Esophagus squamous epithelium (tissue), 5 donors: Measurements from ENCODE around the gene UQCRC1. TPM values are rescaled to one million over a fixed set of nuclear protein-coding genes. Genes with fewer than 3 reads are reported as not detected.
A peak's percentile ranks its signal among the peaks of the same experiment; 100 is the strongest.

Experiments used
- DNase-seq: peaks from one replicate; lab custom pipeline; 2025; lab: John Stamatoyannopoulos, UW
- H3K27ac ChIP-seq, 4 donors: fragments of 200-600 bp; sonication (generic); one replicate each; pipeline ENCODE4 v1.5.1; 2016 to 2019; ENCODE audit warnings: mild to moderate bottlenecking in 1 of 4
- H3K27me3 ChIP-seq, 4 donors: fragments of 200-600 bp; sonication (generic); 1 replicate in 3 of 4; 2 replicates in 1 of 4; pipeline versions ENCODE4 v1.5.1 to v1.6.0; 2017 to 2021; ENCODE audit warnings: antibody characterized with exemption in 1 of 4
- H3K36me3 ChIP-seq, 3 donors: fragments of 200-600 bp; sonication (generic); one replicate each; pipeline ENCODE4 v1.5.1; 2016 to 2019
- H3K4me1 ChIP-seq, 3 donors: fragments of 200-600 bp; sonication (generic); one replicate each; pipeline ENCODE4 v1.5.1; 2017 to 2019
- H3K4me3 ChIP-seq, 4 donors: fragments of 200-600 bp; sonication (generic); 1 replicate in 3 of 4; 2 replicates in 1 of 4; pipeline ENCODE4 v1.5.1; 2016 to 2019; ENCODE audit warnings: mild to moderate bottlenecking in 2 of 4, moderate library complexity in 1 of 4
- H3K9me3 ChIP-seq, 3 donors: fragments of 200-600 bp; sonication (generic); one replicate each; pipeline ENCODE4 v1.5.1; 2016 to 2019
- CTCF ChIP-seq, 6 experiments: fragments of 450-650 bp in 4 of 6; fragments of 200-600 bp in 2 of 6; sonication (generic) in 2 of 6; IDR thresholded peaks; one replicate each; pipeline ENCODE4 v1.5.1; 2016 to 2019; ENCODE audit warnings: antibody characterized with exemption in 6 of 6, mild to moderate bottlenecking in 4 of 6, moderate library complexity in 4 of 6
- POLR2A ChIP-seq, 4 donors: fragments of 450-650 bp; IDR thresholded peaks; one replicate each; pipeline ENCODE4 v1.6.1; 2017; ENCODE audit warnings: antibody characterized with exemption in 4 of 4, mild to moderate bottlenecking in 4 of 4, moderate library complexity in 3 of 4
- WGBS, 2 donors: methylation state at CpG; one replicate each; pipeline ENCODE4 v1.1.5; 2018; 5-methylcytosine and 5-hydroxymethylcytosine counted together
- intact Hi-C: fragments of 100-400 bp; cut with DNase I; formaldehyde crosslinking; loops from one replicate; pipeline ENCODE4 v1.15.0; 2022
- total RNA-seq, 4 donors: library from RNA; depleted of rRNA; stranded (reverse); fragments of >200 nt; gene quantifications; one replicate each; pipeline ENCODE4 v1.1.0, GENCODE V29; 2016
- donor health status: DM: yes; HTN: yes; CAD: no.

The UQCRC1 gene
- total RNA-seq, 4 donors from 2014 or later: 213 to 471 (median 356) TPM

GRCh38 chr3:48562367-48563095 lies 46.9 kb downstream of the UQCRC1 start:
- no peak for TF ChIP-seq POLR2A (IDR thresholded peaks at IDR 0.05)
- TF ChIP-seq CTCF (IDR thresholded peaks at IDR 0.05): no peak
- Histone ChIP-seq H3K9me3 (no peaks in the 10 kb centered on the region), H3K27ac (no peak overlapping the region), H3K36me3 (peaks cover 0 to 26% (median 0%) of the 10 kb centered on the region in 3 donors), H3K27me3 (no peaks in the 10 kb centered on the region), H3K4me1 (peaks cover 16 to 61% (median 30%) of the 10 kb centered on the region in 3 donors), H3K4me3 (no peak overlapping the region)
- intact Hi-C loops: no loop called here
- no peak for DNase-seq
- WGBS, 2 donors: 90 to 96% methylated on average over 2 to 4 of the region's 20 CpGs

DNA sequence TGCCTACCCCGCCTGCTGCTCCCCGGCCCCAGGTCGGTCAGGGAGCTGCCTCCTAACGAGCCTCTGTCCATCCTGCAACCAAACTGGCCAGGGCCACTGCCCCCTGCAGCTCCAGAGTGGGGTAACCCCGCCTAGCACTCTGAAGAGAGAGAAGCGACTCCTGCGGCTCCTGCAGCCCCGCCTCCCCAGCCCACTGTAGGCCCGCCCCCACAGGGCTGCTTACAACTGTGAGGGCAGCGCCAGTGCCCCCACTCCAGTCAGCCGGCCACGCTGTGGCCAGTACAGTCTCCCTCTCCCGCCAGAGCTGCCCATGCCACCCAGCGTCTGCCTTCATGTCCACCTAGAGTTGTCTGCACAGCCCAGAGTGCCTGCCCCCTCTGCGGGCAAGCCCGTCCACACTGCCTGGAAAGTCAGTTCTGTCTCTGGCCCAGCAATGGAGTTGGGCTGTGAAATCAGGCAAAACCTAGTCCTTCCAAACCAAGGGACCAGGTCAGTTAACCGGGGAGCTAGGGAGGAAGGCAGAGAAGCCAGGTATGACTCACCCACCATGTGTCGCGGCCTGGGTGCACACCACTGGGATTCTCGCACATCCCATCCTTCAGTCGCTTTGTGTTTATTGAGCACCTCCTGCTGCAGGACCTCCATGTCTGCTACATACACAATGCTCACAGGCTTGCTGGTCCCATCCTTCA lies 48.3 kb downstream of the UQCRC1 start:
- DNase-seq: no peak
- H3K4me1 ChIP-seq: peaks cover 19 to 67% (median 37%) of the 10 kb centered on the region in 3 donors
- peak overlapping the region in 3 of 4 donors; percentile 71 to 85 (median 77) for H3K27ac ChIP-seq
- H3K9me3 ChIP-seq: no peaks in the 10 kb centered on the region
- intact Hi-C loops: no loop called here
- peaks cover 0 to 19% (median 0%) of the 10 kb centered on the region in 3 donors for H3K36me3 ChIP-seq
- H3K27me3 ChIP-seq: no peaks in the 10 kb centered on the region
- H3K4me3 ChIP-seq: peak overlapping the region in 3 of 4 donors; percentile 17 to 47 (median 29)
- WGBS, 2 donors: 52% methylated on average over 5 to 12 of the region's 21 CpGs
- no peak for TF ChIP-seq POLR2A (IDR thresholded peaks at IDR 0.05)
- TF ChIP-seq CTCF (IDR thresholded peaks at IDR 0.05): peak in 2 of 6 experiments; percentile 7 to 10

GRCh38 chr3:48560648-48561018 lies 48.8 kb downstream of the UQCRC1 start:
- H3K36me3 ChIP-seq: peaks cover 0 to 19% (median 0%) of the 10 kb centered on the region in 3 donors
- no peak for DNase-seq
- intact Hi-C loops: no loop called here
- no peaks in the 10 kb centered on the region for H3K27me3 ChIP-seq
- peaks cover 20 to 67% (median 40%) of the 10 kb centered on the region in 3 donors for H3K4me1 ChIP-seq
- peak overlapping the region in 3 of 4 donors; percentile 71 to 85 (median 77) for H3K27ac ChIP-seq
- no peaks in the 10 kb centered on the region for H3K9me3 ChIP-seq
- WGBS, 2 donors: 23 to 48% methylated on average over 2 to 3 of the region's 5 CpGs
- TF ChIP-seq CTCF (IDR thresholded peaks at IDR 0.05): no peak
- no peak for TF ChIP-seq POLR2A (IDR thresholded peaks at IDR 0.05)
- peak overlapping the region in 3 of 4 donors; percentile 17 to 47 (median 29) for H3K4me3 ChIP-seq

- WGBS, 2 donors: 37 to 45% methylated on average over 5 of the region's 6 CpGs
- no peak overlapping the region for H3K4me3 ChIP-seq
- intact Hi-C loops: no loop called here
- peak overlapping the region; percentile 25 to 85 (median 77) for H3K27ac ChIP-seq
- TF ChIP-seq CTCF (IDR thresholded peaks at IDR 0.05) (no peak), POLR2A (IDR thresholded peaks at IDR 0.05) (no peak)
- no peaks in the 10 kb centered on the region for H3K27me3 ChIP-seq
- peaks cover 20 to 79% (median 45%) of the 10 kb centered on the region in 3 donors for H3K4me1 ChIP-seq
- H3K36me3 ChIP-seq: peaks cover 0 to 9% (median 0%) of the 10 kb centered on the region in 3 donors
- no peaks in the 10 kb centered on the region for H3K9me3 ChIP-seq
- DNase-seq: no peak
Observed at GRCh38 chr3:48558493-48559134, 50.8 kb downstream of the UQCRC1 start.
